Liver (tissue), 9 donors: ENCODE results near the gene TMEM233. TPM values are rescaled to one million over a fixed set of nuclear protein-coding genes. Genes with fewer than 3 reads are reported as not detected.
"Not testable (repeated sequence)": the region's sequence is repeated elsewhere in the genome, so short reads cannot be mapped to it uniquely, and the experiment has no call there.

Experiments
- DNase-seq: peaks from one replicate; pipeline ENCODE4 v3.0.0-alpha.2; 2017; ENCODE audit warnings: low spot score
- H3K27ac ChIP-seq, 2 donors: one replicate each; pipeline ENCODE4 v1.7.0; 2013; ENCODE audit warnings: inconsistent platforms in 2 of 2, low read length in 2 of 2, control low read depth in 1 of 2, low read depth in 1 of 2, mild to moderate bottlenecking in 1 of 2
- H3K27me3 ChIP-seq, 4 donors: one replicate each; pipeline versions ENCODE4 v1.6.1 to v1.7.0; 2013; ENCODE audit warnings: low read length in 3 of 4, inconsistent platforms in 1 of 4, mild to moderate bottlenecking in 1 of 4, moderate library complexity in 1 of 4; ENCODE audit not compliant: control insufficient read depth in 4 of 4, insufficient read depth in 4 of 4
- H3K36me3 ChIP-seq, 4 donors: one replicate each; pipeline versions ENCODE4 v1.6.1 to v1.7.0; 2013; ENCODE audit warnings: low read length in 3 of 4, mild to moderate bottlenecking in 3 of 4, low read depth in 1 of 4, moderate library complexity in 1 of 4; ENCODE audit not compliant: control insufficient read depth in 4 of 4, insufficient read depth in 3 of 4
- H3K4me1 ChIP-seq, 4 donors: one replicate each; pipeline versions ENCODE4 v1.6.1 to v1.7.0; 2013; ENCODE audit warnings: low read length in 3 of 4, mild to moderate bottlenecking in 3 of 4, moderate library complexity in 1 of 4; ENCODE audit not compliant: control insufficient read depth in 4 of 4, insufficient read depth in 4 of 4
- H3K4me3 ChIP-seq, 3 donors: one replicate each; pipeline versions ENCODE4 v1.6.1 to v1.7.0; 2013; ENCODE audit warnings: low read length in 3 of 3, control low read depth in 1 of 3, low read depth in 1 of 3, mild to moderate bottlenecking in 1 of 3
- H3K9ac ChIP-seq, 2 donors: one replicate each; pipeline ENCODE4 v1.7.0; 2013; ENCODE audit warnings: low read length in 2 of 2, mild to moderate bottlenecking in 2 of 2, moderate library complexity in 2 of 2, control low read depth in 1 of 2, low read depth in 1 of 2
- H3K9me3 ChIP-seq, 4 donors: one replicate each; pipeline versions ENCODE4 v1.6.1 to v1.7.0; 2013; ENCODE audit warnings: low read length in 3 of 4; ENCODE audit not compliant: control insufficient read depth in 4 of 4
- EGR1 ChIP-seq, 2 donors: IDR thresholded peaks; 2 replicates each; pipeline ENCODE4 v1.6.1; 2016 to 2018; ENCODE audit warnings: antibody characterized with exemption in 2 of 2, low read depth in 2 of 2
- FOXA1 ChIP-seq: IDR thresholded peaks from 2 replicates; pipeline ENCODE4 v1.6.1; 2016; ENCODE audit warnings: antibody characterized with exemption
- FOXA2 ChIP-seq: IDR thresholded peaks from 2 replicates; pipeline ENCODE4 v1.6.1; 2016; ENCODE audit warnings: antibody characterized with exemption
- GABPA ChIP-seq, 2 donors: IDR thresholded peaks in 1 of 2; conservative IDR thresholded peaks in 1 of 2; 2 replicates each; pipeline ENCODE4 v1.6.1; 2016; ENCODE audit warnings: antibody characterized with exemption in 2 of 2, mild to moderate bottlenecking in 1 of 2, moderate library complexity in 1 of 2
- HNF4A ChIP-seq, 2 donors: conservative IDR thresholded peaks; 2 replicates each; pipeline ENCODE4 v1.6.1; 2016; ENCODE audit warnings: antibody characterized with exemption in 2 of 2, mild to moderate bottlenecking in 2 of 2
- HNF4G ChIP-seq: IDR thresholded peaks from 2 replicates; pipeline ENCODE4 v1.6.1; 2016; ENCODE audit warnings: antibody characterized with exemption
- JUND ChIP-seq, 2 donors: IDR thresholded peaks; 2 replicates each; pipeline ENCODE4 v1.6.1; 2016; ENCODE audit warnings: antibody characterized with exemption in 2 of 2
- NR2F2 ChIP-seq: IDR thresholded peaks from 2 replicates; pipeline ENCODE4 v1.6.1; 2016; ENCODE audit warnings: antibody characterized with exemption
- RAD21 ChIP-seq, 2 donors: IDR thresholded peaks; 2 replicates each; pipeline ENCODE4 v1.6.1; 2016; ENCODE audit warnings: antibody characterized with exemption in 2 of 2, mild to moderate bottlenecking in 2 of 2
- RXRA ChIP-seq, 2 donors: IDR thresholded peaks; 2 replicates each; pipeline ENCODE4 v1.6.1; 2017 to 2018; ENCODE audit warnings: antibody characterized with exemption in 2 of 2, mild to moderate bottlenecking in 1 of 2
- SP1 ChIP-seq: IDR thresholded peaks from 2 replicates; pipeline ENCODE4 v1.6.1; 2018; ENCODE audit warnings: antibody characterized with exemption, mild to moderate bottlenecking
- TAF1 ChIP-seq: conservative IDR thresholded peaks from 2 replicates; pipeline ENCODE4 v1.6.1; 2016; ENCODE audit warnings: antibody characterized with exemption, mild to moderate bottlenecking
- YY1 ChIP-seq: IDR thresholded peaks from 2 replicates; pipeline ENCODE4 v1.6.1; 2016; ENCODE audit warnings: antibody characterized with exemption, mild to moderate bottlenecking
- WGBS: extraction: QIAGEN DNeasy Blood & Tissue Kit; methylation state at CpG from one replicate; pipeline ENCODE4 v1.1.7; 2013; 5-methylcytosine and 5-hydroxymethylcytosine counted together
- polyA plus RNA-seq, 2 donors: library from polyadenylated mRNA; stranded (reverse) in 1 of 2; unstranded in 1 of 2; fragments of 200-250 nt in 1 of 2; fragments of >200 nt in 1 of 2; fragmentation: Nextera tagmentation in 1 of 2; extraction: Ambion mirVana in 1 of 2; gene quantifications; one replicate each; pipeline versions ENCODE4 v1.2.1 to v1.2.3, GENCODE V29; 2013 to 2015
- total RNA-seq, 2 donors: library from RNA; depleted of rRNA; stranded (reverse); fragments of >200 nt; gene quantifications; one replicate each; pipeline ENCODE4 v1.2.3, GENCODE V29; 2014
- TF ChIP-seq, protein P1 (sequence below): IDR thresholded peaks from 2 replicates; pipeline ENCODE4 v1.6.1; 2016; ENCODE audit warnings: antibody characterized with exemption
- TF ChIP-seq, protein P2 (sequence below): IDR thresholded peaks from 2 replicates; pipeline ENCODE4 v1.6.1; 2016; ENCODE audit warnings: antibody characterized with exemption
- TF ChIP-seq, protein P3 (sequence below): IDR thresholded peaks from 2 replicates; pipeline ENCODE4 v1.6.1; 2016; ENCODE audit warnings: antibody characterized with exemption
- donor health status: healthy.
- donor health status: healthy.
- donor health status: healthy.
- donor health status: healthy.
- donor health status: healthy.

Gene TMEM233
- total and polyA plus RNA-seq, 4 donors, result 0.05 to 0.17 (median 0.09) TPM

DNA sequence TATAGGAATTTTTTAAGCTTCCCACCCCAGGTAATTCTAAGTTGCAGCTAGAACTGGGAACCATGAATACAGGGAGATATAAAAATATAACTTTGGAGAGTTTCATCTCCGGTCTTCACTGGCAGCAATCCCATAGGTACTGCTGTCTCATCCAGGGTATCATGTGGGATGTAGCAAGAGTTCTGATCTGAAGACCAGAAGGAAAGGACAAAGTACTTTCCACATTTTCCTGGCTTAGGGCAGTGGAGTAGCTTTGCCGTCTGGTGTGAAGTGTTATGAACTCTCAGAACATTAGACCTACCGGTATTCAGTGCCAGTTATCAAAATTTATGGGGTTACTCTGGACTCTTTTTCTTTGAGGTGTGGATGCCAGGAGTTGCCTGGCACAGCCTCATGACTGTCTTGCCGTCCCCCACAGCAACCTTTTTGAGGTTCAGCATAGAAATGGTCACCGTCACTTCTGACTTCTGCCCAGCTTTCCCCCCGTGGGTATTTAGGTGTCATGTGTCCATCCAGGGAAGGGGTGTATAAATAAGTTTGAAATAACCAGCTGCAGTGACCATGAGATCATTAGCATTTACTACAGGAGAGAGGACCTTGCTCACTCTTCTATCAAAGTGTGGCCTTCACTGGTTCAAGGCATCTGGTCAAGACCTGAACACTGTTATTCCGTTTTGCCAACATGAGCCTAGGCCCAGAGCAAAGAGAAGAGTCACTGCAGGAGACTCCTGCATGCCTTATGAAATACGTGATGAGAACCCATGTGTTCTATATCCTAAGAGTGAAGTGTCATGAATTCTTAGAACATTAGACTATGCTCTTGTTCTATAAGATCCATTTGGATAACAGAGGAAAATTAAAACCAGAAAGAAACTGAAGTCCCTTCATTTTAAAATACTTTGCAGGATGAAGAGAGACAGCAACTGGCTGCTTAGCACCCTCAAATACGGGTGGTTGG lies 22.2 kb downstream of the TMEM233 start:
- H3K4me3 ChIP-seq, result no peak overlapping the region
- WGBS, result 67% methylated on average over 9 of the region's 9 CpGs

DNA sequence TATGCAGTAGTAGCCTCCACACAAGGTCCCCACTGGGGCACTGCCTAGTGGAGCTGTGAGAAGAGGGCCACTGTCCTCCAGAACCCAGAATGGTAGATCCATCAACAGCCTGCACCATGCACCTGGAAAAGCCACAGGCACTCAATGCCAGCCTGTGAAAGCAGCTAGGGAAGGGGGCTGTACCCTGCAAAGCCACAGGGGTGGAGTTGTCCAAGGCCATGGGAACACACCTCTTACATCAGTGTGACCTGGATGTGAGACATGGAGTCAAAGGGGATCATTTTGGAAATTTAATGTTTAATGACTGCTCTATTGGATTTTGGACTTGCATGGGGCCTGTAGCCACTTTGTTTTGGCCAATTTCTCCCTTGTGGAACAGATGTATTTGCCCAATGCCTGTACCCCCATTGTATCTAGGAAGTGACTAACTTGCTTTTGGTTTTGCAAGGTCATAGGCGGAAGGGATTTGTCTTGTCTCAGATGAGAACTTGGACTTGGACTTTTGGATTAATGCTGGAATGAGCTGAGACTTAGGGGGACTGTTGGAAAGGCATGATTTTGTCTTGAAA lies 24.8 kb downstream of the TMEM233 start:
- H3K9ac ChIP-seq, H3K27me3 ChIP-seq, DNase-seq, H3K36me3 ChIP-seq, H3K27ac ChIP-seq, H3K4me3 ChIP-seq, H3K4me1 ChIP-seq, H3K9me3 ChIP-seq: not testable (repeated sequence)
- 100% methylated on average over 1 of the region's 1 CpG for WGBS

More for the DNA sequence above, 22.2 kb downstream of the TMEM233 start:
- H3K4me1 ChIP-seq, result no peaks in the 10 kb centered on the region
- no peaks in the 10 kb centered on the region for H3K27me3 ChIP-seq
- no peak overlapping the region for H3K27ac ChIP-seq
- no peaks in the 10 kb centered on the region for H3K36me3 ChIP-seq
- DNase-seq, result no peak
- no peak overlapping the region for H3K9ac ChIP-seq
- TF ChIP-seq HNF4G (no peak), FOXA1 (no peak), HNF4A (conservative IDR thresholded peaks at IDR 0.05) (peak in 1 of 2 donors; percentile 49), RXRA (IDR thresholded peaks at IDR 0.05) (peak in 1 of 2 donors; percentile 43), GABPA (IDR thresholded peaks at IDR 0.05 in 1 of 2, conservative IDR thresholded peaks at IDR 0.05 in 1 of 2) (no peak), EGR1 (IDR thresholded peaks at IDR 0.05; ENCODE audit: low read depth in 2 of 2) (no peak)
- TF ChIP-seq, protein P1, sequence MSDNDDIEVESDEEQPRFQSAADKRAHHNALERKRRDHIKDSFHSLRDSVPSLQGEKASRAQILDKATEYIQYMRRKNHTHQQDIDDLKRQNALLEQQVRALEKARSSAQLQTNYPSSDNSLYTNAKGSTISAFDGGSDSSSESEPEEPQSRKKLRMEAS, result no peak
- no peaks in the 10 kb centered on the region for H3K9me3 ChIP-seq

DNA sequence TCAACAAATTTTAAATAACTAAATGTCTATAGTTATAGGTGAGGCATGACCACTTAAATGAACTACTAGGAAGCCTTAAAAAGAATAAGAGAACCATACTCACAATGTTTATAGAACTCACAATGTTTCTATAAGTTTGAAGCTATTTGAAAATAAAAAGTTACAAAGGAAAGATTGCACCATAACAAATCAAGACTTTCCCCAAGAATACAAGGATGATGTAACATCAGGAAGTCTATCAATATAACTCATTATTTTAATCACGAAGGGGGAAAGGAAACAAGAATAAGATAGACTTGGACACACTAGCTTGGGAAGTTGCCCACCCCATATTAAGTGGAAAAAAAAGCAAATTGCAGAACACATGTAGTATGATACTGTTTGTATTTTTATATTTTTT lies 26.9 kb downstream of the TMEM233 start:
- TF ChIP-seq HNF4A (conservative IDR thresholded peaks at IDR 0.05), result no peak
- no peak for TF ChIP-seq FOXA2
- TF ChIP-seq, protein P2, sequence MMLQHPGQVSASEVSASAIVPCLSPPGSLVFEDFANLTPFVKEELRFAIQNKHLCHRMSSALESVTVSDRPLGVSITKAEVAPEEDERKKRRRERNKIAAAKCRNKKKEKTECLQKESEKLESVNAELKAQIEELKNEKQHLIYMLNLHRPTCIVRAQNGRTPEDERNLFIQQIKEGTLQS, result no peak
- TF ChIP-seq EGR1 (IDR thresholded peaks at IDR 0.05; ENCODE audit: low read depth in 2 of 2), result no peak
- no peak for TF ChIP-seq RAD21 (IDR thresholded peaks at IDR 0.05)
- Histone ChIP-seq H3K4me3 (no peak overlapping the region), H3K9ac (no peak overlapping the region), H3K27ac (no peak overlapping the region), H3K27me3 (no peaks in the 10 kb centered on the region), H3K9me3 (no peaks in the 10 kb centered on the region), H3K36me3 (no peaks in the 10 kb centered on the region), H3K4me1 (peaks cover 0 to 7% (median 3%) of the 10 kb centered on the region in 4 donors)
- no peak for DNase-seq
- 42% methylated on average over 1 of the region's 1 CpG for WGBS

DNA sequence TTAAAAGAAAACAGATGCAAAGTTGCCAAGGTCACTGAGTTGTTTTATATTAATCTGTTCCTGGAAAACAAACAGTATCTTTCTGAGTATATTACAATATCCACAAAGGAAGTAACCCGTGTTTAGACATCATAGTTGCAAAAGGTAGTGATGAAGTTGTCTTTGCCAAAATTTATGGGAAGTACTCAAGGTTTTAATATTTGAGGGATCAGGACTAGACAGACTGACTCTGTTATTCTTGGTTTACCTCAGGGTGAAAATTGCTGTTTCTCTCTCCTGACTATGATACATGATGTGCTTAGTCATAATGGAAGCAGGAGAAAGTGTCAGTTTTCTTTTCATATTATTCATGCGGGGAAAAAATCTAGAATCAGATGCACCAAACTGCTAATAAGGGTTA lies 28.3 kb downstream of the TMEM233 start:
- DNase-seq, result no peak
- Histone ChIP-seq H3K9me3 (no peaks in the 10 kb centered on the region), H3K4me1 (peaks cover 0 to 12% (median 7%) of the 10 kb centered on the region in 4 donors), H3K36me3 (no peaks in the 10 kb centered on the region), H3K4me3 (no peak overlapping the region), H3K27ac (no peak overlapping the region), H3K9ac (no peak overlapping the region), H3K27me3 (no peaks in the 10 kb centered on the region)
- WGBS, result 44% methylated on average over 2 of the region's 2 CpGs
- TF ChIP-seq HNF4G (no peak), HNF4A (conservative IDR thresholded peaks at IDR 0.05) (no peak), SP1 (no peak), YY1 (no peak), NR2F2 (no peak), EGR1 (IDR thresholded peaks at IDR 0.05; ENCODE audit: low read depth in 2 of 2) (no peak), RXRA (IDR thresholded peaks at IDR 0.05) (no peak), GABPA (IDR thresholded peaks at IDR 0.05 in 1 of 2, conservative IDR thresholded peaks at IDR 0.05 in 1 of 2) (no peak), JUND (IDR thresholded peaks at IDR 0.05) (no peak), FOXA2 (no peak), TAF1 (no peak), FOXA1 (no peak)
- TF ChIP-seq, protein P1, result no peak
- TF ChIP-seq, protein P2, result no peak
- TF ChIP-seq, protein P3, sequence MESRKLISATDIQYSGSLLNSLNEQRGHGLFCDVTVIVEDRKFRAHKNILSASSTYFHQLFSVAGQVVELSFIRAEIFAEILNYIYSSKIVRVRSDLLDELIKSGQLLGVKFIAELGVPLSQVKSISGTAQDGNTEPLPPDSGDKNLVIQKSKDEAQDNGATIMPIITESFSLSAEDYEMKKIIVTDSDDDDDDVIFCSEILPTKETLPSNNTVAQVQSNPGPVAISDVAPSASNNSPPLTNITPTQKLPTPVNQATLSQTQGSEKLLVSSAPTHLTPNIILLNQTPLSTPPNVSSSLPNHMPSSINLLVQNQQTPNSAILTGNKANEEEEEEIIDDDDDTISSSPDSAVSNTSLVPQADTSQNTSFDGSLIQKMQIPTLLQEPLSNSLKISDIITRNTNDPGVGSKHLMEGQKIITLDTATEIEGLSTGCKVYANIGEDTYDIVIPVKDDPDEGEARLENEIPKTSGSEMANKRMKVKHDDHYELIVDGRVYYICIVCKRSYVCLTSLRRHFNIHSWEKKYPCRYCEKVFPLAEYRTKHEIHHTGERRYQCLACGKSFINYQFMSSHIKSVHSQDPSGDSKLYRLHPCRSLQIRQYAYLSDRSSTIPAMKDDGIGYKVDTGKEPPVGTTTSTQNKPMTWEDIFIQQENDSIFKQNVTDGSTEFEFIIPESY, result no peak
